ENCODE measurements around the gene FADS2. TPM values are rescaled to one million over a fixed set of nuclear protein-coding genes. Genes with fewer than 3 reads are reported as not detected.

Gene FADS2
- total RNA-seq, 2 donors from 2014 or later = 5.1 to 10.2 TPM

- no peak for TF ChIP-seq CTCF (IDR thresholded peaks at IDR 0.05)
- no peak overlapping the region for H3K4me3 ChIP-seq
- H3K36me3 ChIP-seq = no peaks in the 10 kb centered on the region
- no peak overlapping the region for H3K27ac ChIP-seq
- H3K27me3 ChIP-seq = no peaks in the 10 kb centered on the region
- peaks cover 0 to 6% of the 10 kb centered on the region in 2 donors for H3K4me1 ChIP-seq
- no peaks in the 10 kb centered on the region for H3K9me3 ChIP-seq
- no peak for DNase-seq (ENCODE audit: low spot score)
These were observed 28.3 kb upstream of the FADS2 start for GRCh38 chr11:61799665-61800284.

- no peaks in the 10 kb centered on the region for H3K27me3 ChIP-seq
- no peak for TF ChIP-seq CTCF (IDR thresholded peaks at IDR 0.05)
- H3K4me3 ChIP-seq = no peak overlapping the region
- H3K27ac ChIP-seq = no peak overlapping the region
- H3K9me3 ChIP-seq = no peaks in the 10 kb centered on the region
- H3K36me3 ChIP-seq = peaks cover 8% of the 10 kb centered on the region
- no peak for DNase-seq (ENCODE audit: low spot score)
- peaks cover 0 to 6% of the 10 kb centered on the region in 2 donors for H3K4me1 ChIP-seq
These were observed 27.5 kb upstream of the FADS2 start for GRCh38 chr11:61800331-61801281.

GRCh38 chr11:61802605-61803004 is 25.5 kb upstream of the FADS2 start:
- Histone ChIP-seq H3K36me3 (peaks cover 8% of the 10 kb centered on the region), H3K9me3 (no peaks in the 10 kb centered on the region), H3K27ac (no peak overlapping the region), H3K27me3 (no peaks in the 10 kb centered on the region), H3K4me3 (no peak overlapping the region), H3K4me1 (peaks cover 0 to 3% of the 10 kb centered on the region in 2 donors)
- TF ChIP-seq CTCF (IDR thresholded peaks at IDR 0.05) = no peak
- DNase-seq (ENCODE audit: low spot score) = no peak

- TF ChIP-seq CTCF (IDR thresholded peaks at IDR 0.05) = no peak
- Histone ChIP-seq H3K4me1 (no peaks in the 10 kb centered on the region), H3K9me3 (no peaks in the 10 kb centered on the region), H3K27ac (no peak overlapping the region), H3K36me3 (peaks cover 8% of the 10 kb centered on the region), H3K4me3 (no peak overlapping the region), H3K27me3 (no peaks in the 10 kb centered on the region)
- no peak for DNase-seq (ENCODE audit: low spot score)
These were observed 24.0 kb upstream of the FADS2 start for GRCh38 chr11:61803889-61804647.

GRCh38 chr11:61805146-61805545 is 23.0 kb upstream of the FADS2 start:
- H3K27ac ChIP-seq = no peak overlapping the region
- DNase-seq (ENCODE audit: low spot score) = no peak
- no peaks in the 10 kb centered on the region for H3K4me1 ChIP-seq
- no peak for TF ChIP-seq CTCF (IDR thresholded peaks at IDR 0.05)
- H3K27me3 ChIP-seq = no peaks in the 10 kb centered on the region
- H3K9me3 ChIP-seq = no peaks in the 10 kb centered on the region
- no peak overlapping the region for H3K4me3 ChIP-seq
- peaks cover 16% of the 10 kb centered on the region for H3K36me3 ChIP-seq

Measured in right atrium auricular region (tissue), 2 donors.